ENCODE results near the gene ABHD5.

- TF ChIP-seq CTCF (conservative IDR thresholded peaks at IDR 0.05; ENCODE audit: low read length) (no peak), EZH2phosphoT487 (IDR thresholded peaks at IDR 0.05; ENCODE audit: borderline replicate concordance, low read depth, low read length) (no peak)
Observed at GRCh38 chr3:43649365-43649968, 41.3 kb upstream of the ABHD5 start.
